ENCODE data around the gene ANKMY1. TPM values are rescaled to one million over a fixed set of nuclear protein-coding genes. Genes with fewer than 3 reads are reported as not detected.
"Not testable (repeated sequence)": the region's sequence is repeated elsewhere in the genome, so short reads cannot be mapped to it uniquely, and the experiment has no call there.

ANKMY1 gene
- total RNA-seq, 1 donor from 2014 or later = 6.3 TPM

GRCh38 chr2:240568678-240569522, 11.1 kb upstream of the ANKMY1 start:
- DNase-seq = peak; percentile 84

GRCh38 chr2:240567872-240568677, 10.3 kb upstream of the ANKMY1 start, which contains the start of gene RNPEPL1:
TSS of gene RNPEPL1 (plus strand) at chr2:240568484. CDS start at chr2:240568587, 103 bp downstream.
- DNase-seq = peak; percentile 52

GRCh38 chr2:240567137-240567871, 9.5 kb upstream of the ANKMY1 start:
- DNase-seq = peak; percentile 27

DNA sequence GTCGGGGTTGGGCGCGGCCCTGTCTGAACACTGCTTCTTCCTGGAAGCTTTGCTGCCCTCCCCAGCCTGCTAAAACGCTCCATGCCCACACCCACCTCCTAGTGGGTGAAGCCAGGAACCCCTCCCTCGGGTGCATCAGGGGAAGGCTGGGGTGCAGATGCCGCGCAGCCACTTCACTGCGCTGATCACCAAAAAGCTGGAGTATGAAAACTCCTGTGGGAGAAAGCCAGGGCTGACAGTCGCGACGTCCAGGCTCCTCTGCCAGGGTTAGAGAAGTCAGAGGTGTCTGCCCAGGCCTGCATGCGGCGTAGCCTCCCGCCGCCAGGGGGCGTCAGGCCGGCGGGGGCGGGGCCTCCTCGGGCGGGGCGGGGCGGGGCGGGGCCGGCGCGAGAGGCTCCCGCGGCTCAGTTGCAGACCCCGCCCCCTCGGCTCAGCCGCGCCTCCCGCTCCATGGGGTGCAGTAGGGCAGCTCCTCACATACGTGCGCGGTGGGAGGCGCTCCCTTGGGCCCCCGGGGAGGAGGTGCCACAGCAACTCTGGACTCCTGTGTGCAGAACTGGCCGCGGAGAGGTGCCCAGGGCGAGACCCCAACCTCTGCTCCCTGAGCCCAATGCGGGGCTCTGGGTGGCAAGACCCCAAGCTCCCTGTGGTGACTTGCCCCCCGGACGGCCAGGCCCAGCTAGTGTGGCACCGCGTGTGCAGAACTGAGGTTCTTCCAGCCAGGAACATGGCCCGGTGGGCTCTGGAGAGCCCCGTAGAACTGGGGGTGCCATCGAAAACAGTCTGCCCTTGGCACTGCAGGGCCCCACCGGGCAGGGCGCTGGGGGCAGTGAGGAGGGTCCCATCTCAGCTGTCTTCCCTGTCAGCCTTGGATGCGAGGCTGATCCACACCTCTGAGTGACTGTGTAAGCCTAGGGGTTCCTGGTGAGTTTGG, 8.7 kb upstream of the ANKMY1 start:
- DNase-seq = peak; percentile 89

DNA sequence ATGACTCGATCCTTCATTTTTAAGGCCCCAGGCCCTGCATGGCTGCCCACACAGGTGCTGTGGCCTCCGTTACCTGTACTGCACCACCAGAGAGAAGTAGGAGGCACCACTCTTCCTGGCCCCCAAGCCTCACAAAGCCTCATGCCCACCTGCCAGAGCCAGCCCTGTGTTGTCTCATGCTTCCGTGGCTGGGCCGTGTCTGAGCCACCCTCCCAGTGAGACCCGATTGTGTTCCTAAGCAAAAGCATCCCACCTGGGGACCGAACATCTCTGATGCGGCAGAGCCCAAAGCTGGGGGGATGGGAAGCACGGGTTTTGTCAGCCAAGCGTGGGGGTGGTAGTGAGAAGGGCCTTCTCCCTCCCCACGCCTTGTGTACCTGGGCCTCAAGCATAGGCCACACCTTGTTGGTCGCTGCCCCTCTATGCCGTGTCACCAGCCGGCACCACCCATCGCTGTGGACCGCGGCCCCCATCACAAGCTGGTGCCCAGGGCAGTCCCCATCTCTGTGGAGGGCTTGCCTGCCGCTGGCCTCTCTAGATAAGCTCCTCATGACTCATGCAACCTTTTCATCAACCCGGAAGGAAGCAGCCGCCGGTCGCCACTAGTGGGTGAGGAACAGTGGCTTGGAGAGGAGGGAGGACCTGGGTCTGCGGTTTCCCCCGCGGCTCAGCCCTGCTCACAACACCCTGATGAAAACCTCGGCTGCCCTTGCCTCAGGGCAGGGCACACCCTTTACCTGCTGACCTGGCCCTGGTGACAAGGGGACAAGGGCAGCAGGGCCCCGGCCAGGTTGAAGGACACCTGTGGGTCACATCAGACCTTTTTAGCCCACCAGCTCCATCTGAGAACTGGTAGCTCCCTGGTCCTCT, 7.8 kb upstream of the ANKMY1 start:
- peak; percentile 89 for DNase-seq

DNA sequence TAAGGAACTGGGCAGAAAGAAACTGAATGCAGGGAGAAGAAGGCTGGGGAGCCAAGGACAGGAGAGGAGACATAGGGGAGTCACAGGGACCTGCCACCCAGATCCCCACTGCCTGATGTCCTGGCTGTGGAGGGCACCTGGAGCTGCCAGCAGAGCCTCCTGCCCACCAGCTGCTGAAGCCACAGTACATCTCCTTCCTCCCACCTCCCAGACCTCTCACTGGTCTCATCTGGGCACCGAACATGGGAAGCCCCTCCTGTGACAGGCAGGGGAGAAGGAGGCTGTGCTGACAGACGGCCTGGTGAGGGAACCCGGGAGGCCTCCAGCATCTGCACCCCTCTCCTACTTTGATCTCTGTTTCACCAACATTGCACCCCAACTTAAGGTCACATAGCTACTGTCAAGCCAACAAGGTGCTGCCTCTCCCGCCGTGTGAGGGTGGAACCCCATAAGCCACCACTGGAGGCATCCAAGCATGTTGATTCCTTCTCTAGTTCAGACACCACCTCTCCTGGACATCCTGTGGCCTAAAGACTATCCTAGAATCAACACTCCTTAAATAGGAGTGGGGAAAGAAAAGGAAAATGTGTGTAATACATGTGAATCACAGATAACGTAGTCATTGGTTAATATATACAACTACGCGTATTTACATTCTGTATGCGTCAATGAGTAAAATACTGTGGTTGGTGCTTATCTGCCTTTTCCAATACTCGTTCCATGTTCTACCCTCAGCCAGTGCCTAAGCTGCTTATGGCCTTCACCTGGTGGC, 7.0 kb upstream of the ANKMY1 start:
- peak; percentile 16 for DNase-seq

DNA sequence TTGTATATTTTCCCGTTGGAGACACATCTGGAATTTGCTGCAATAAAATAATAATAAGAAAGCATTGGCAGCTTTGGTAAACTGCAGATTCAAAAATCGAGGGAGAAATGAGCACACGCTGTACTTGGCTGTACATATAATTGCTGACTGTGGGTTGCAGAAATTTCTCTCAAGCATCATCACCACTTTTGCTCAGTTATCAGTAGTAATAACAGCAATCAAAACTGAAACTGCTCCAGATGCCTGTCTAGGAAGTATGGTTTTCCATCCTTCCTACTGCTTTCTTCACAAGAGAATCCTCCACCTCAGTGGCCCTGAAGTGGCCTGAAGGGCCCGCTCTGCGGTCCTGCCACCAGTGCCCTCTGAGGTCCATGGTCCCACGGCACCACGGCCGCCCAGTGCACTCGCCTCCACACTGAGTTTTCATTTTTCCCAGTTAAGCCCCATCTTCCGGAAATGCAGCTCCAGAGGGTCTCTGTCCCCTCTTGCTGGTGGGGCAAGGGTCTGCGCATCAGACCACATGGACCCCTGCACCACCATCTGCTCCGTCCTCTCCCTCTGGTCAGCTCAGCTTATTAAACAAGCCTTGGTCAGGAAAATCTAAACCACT, 6.3 kb upstream of the ANKMY1 start:
- no peak for DNase-seq

GRCh38 chr2:240563231-240563630, 5.4 kb upstream of the ANKMY1 start:
- not testable (repeated sequence) for DNase-seq

DNA sequence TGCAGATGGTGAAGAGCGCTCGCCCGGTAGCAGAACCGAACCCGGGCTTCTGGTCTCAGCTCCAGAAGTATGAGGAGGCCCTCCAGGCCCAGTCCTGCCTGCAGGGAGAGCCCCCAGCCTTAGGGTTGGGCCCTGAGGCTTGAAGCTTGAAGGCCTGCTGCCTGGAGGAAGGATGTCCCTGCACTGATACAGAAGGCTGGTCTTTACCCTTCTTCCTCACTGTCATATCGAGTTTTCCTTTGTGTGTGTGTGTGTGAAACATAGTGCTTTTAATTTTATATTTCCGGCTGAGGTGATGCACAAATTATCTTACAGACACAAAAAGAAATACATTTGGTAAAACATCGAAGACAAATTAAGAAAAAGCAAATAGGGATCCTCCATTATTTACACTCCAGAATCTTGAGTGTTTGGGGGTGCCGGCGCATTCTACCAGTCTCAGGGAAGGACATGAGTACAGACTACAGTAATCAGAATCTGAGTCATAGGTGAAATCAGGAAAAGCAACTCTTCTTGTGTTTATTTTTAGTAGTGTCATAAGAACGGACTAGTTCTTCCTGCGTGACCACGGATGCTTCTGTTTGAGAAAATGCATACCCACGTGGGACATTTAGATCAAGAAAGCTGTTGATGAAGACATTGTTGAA, 3.7 kb upstream of the ANKMY1 start:
- DNase-seq = peak; percentile 63

DNA sequence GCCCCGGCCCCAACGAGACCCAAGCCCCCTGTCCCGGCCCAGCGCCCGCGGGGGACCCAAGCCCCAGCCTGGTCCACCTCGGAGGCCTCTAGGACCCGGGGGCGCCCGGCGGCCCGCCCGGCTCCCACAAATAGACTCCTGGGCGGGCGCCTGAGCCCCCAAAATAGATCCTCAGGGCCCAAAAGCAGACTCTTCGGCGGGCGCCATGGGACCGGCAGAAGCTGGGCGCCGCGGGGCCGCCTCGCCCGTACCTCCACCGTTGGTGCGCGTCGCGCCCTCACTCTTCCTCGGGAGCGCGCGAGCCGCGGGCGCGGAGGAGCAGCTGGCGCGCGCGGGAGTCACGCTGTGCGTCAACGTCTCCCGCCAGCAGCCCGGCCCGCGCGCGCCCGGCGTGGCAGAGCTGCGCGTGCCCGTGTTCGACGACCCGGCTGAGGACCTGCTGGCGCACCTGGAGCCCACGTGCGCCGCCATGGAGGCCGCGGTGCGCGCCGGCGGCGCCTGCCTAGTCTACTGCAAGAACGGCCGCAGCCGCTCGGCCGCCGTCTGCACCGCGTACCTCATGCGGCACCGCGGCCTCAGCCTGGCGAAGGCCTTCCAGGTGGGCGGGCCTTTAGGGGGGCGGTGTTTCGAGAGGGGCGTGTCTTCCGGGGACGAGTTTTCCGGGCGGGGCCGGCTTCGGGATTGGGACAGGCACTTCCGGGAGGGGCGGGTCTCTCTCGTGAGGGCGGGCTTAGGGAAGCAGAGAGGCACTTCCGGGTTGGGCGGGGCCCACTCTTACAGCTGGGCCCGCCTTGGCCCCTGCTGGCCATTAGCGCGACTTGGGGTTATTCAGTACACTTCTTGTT, 2.9 kb upstream of the ANKMY1 start:
- peak; percentile 98 for DNase-seq

- peak; percentile 92 for DNase-seq
These were observed 2.3 kb upstream of the ANKMY1 start, which contains the start of gene DUSP28 for GRCh38 chr2:240560084-240560479. TSS of gene DUSP28 (plus strand) at chr2:240560357. CDS start at chr2:240560685, 328 bp downstream.

GRCh38 chr2:240559286-240559685, 1.5 kb upstream of the ANKMY1 start:
- DNase-seq = no peak

DNA sequence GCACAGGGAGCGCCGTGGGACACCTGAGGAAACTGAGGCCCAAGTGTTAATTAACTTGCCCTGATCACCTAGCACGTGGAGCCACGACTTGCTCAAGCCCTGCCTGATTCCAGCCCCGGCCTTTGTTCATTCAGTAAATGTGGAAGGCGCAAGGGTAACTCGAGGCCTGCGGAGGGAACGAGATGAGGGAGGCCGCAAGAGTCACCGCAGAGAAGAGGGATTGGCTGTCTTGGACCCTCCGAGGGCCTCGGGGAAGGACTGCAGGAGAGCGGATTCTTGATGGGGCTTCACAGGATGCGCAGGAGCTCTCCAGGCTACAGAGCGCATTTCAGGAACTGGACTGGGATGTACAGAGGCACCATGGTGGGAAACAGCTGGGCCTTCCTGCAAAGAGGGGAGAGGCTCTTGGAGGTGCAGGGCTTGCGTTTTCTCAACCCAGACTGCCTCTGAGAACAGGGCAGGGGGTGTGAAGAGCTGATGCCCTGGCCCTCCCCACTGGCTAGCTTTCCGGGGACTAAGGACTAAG, 511 bp upstream of the ANKMY1 start:
- no peak for DNase-seq

DNA sequence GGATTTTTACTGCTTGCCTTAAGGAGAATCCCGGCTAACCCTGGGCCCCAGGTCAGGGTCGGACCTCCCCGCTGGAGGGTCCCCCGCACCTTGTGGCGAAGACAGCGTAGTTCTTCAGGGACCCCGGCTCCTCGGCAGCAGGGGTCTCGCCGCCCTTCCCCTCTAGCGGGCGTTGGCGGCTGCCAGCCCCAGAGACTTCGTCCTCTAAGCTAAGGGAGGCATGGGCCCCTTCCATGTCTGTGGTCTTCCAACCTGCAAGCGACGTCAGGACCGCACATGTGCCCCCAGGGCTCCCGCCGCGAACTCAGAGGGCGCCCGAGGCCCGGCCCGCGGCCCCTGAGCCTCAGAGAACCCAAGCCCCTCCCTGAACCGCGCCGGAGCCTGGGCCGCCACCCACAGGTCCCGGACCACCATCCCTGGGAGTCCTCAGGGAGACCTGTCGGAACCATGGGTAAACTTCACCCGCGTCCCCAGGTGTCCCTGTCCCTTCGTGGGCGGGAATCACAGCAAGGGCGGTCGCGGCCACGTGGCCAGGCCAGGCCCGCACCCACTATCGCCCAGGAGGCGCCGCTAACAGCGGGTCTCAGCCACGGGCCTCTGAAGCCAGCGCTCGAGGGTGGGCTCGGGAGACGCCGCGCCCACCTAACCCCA, 562 bp downstream of the ANKMY1 start:
- DNase-seq = no peak

DNA sequence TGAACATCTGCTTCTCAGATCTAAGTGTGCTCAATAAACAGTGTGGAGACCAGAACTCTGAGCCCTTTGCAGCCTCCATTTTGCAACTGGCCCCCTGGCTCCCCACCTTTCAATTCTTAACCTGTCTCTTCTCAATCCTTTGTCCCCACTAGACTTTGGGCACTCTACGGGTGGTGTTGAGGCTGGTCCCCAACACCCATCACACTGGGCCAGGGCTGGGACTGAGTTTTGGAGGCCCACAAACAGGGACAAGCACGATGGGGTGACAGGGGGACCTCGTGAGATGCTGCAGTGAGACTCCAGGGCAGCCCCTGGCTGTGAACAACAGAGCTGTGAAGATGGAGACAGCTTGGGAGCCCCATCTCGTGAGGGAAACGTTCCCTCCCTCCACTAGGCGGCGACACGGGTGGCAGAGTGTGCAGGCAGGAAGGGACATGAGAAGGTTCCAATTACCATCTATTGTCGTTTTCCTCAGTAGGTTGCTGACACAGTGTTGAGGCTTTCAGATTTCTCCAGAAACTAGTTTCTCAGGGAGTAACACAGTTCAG, 1.2 kb downstream of the ANKMY1 start:
- DNase-seq = peak; percentile 75

GRCh38 chr2:240555541-240556250, 2.1 kb downstream of the ANKMY1 start:
- DNase-seq = no peak
